Endothelial cell of umbilical vein (primary cell): Measurements from ENCODE around the gene KRT33A. TPM values are rescaled to one million over a fixed set of nuclear protein-coding genes. Genes with fewer than 3 reads are reported as not detected.

Experiments used
- BruUV-seq: library from RNA; stranded (reverse); fragments of 400-500 nt; replicated peaks from 2 replicates; lab custom pipeline; 2021; lab: Mats Ljungman, UMichigan
- CTCF ChIA-PET: fragments of 300-600, 350-600 bp; sonication (Branson Sonifier 250); formaldehyde crosslinking; loops from one replicate; lab custom pipeline; 2021; ENCODE audit warnings: antibody characterized with exemption, inconsistent platforms; lab: Charles Lee
- POLR2A ChIA-PET: fragments of 300-600, 350-600 bp; sonication (Branson Sonifier 250); formaldehyde crosslinking; loops from one replicate; lab custom pipeline; 2021; ENCODE audit warnings: antibody characterized with exemption, inconsistent platforms; lab: Charles Lee
- DNase-seq: peaks from one replicate; pipeline ENCODE4 v3.0.0-alpha.2; 2011; ENCODE audit warnings: low read depth, low spot score
- FAIRE-seq: peaks from 2 replicates; lab custom pipeline; 2011; peaks lifted over from hg19 to GRCh38; lab: Jason Lieb, UNC
- H2AFZ ChIP-seq: 2 replicates; pipeline ENCODE4 v1.6.0; 2012; ENCODE audit warnings: low read depth, low read length, control low read depth, inconsistent platforms
- H3K27ac ChIP-seq: 2 replicates; pipeline ENCODE4 v1.5.1; 2011; ENCODE audit warnings: low read depth, mild to moderate bottlenecking, control low read depth, low read length, moderate library complexity; ENCODE audit not compliant: insufficient read depth
- H3K27me3 ChIP-seq, 2 experiments: 2 replicates each; pipeline versions ENCODE4 v1.6.0 to v1.6.1; 2011; ENCODE audit warnings: low read length in 2 of 2, mixed read lengths in 1 of 2; ENCODE audit not compliant: control insufficient read depth in 2 of 2, insufficient read depth in 2 of 2
- H3K36me3 ChIP-seq, 2 experiments: 2 replicates in 1 of 2; 3 replicates in 1 of 2; pipeline ENCODE4 v1.5.1; 2011; ENCODE audit warnings: low read length in 2 of 2, mild to moderate bottlenecking in 1 of 2, moderate library complexity in 1 of 2; ENCODE audit not compliant: control insufficient read depth in 2 of 2, insufficient read depth in 2 of 2; ENCODE audit errors: extremely low read depth in 1 of 2
- H3K4me1 ChIP-seq: 3 replicates; pipeline ENCODE4 v1.5.1; 2011; ENCODE audit warnings: mild to moderate bottlenecking, low read length; ENCODE audit not compliant: control insufficient read depth, insufficient read depth; ENCODE audit errors: extremely low read depth
- H3K4me2 ChIP-seq: 2 replicates; pipeline ENCODE4 v1.6.1; 2011; ENCODE audit warnings: low read length, control low read depth, mixed read lengths; ENCODE audit not compliant: insufficient read depth
- H3K4me3 ChIP-seq, 3 experiments: fragments of 200-600 bp in 1 of 3; sonication (generic), shearing (Covaris generic) in 1 of 3; replicated peaks in 1 of 3; 2 replicates each; pipeline ENCODE4 v1.5.1; 2011 to 2016; ENCODE audit warnings: control low read depth in 3 of 3, low read length in 3 of 3, mild to moderate bottlenecking in 2 of 3, inconsistent platforms in 1 of 3, low read depth in 1 of 3, moderate library complexity in 1 of 3; ENCODE audit not compliant: insufficient read depth in 1 of 3
- H3K79me2 ChIP-seq: 2 replicates; pipeline ENCODE4 v1.6.0; 2012; ENCODE audit warnings: low read length, inconsistent platforms; ENCODE audit not compliant: control insufficient read depth, insufficient read depth
- H3K9ac ChIP-seq: replicated peaks from 2 replicates; pipeline ENCODE3; 2011; ENCODE audit warnings: low read length, control low read depth; ENCODE audit not compliant: insufficient read depth; ENCODE audit errors: extremely low read depth
- H3K9me1 ChIP-seq: replicated peaks from 3 replicates; pipeline ENCODE4 v1.6.0; 2011; ENCODE audit warnings: mild to moderate bottlenecking, low read length; ENCODE audit not compliant: control insufficient read depth, insufficient read depth; ENCODE audit errors: extremely low read depth
- H3K9me3 ChIP-seq: replicated peaks from 2 replicates; pipeline ENCODE4 v1.5.1; 2012; ENCODE audit warnings: low read length, inconsistent platforms; ENCODE audit not compliant: control insufficient read depth, insufficient read depth
- H4K20me1 ChIP-seq: replicated peaks from 2 replicates; pipeline ENCODE3; 2011; ENCODE audit warnings: mild to moderate bottlenecking, low read length; ENCODE audit not compliant: control insufficient read depth, insufficient read depth; ENCODE audit errors: extremely low read depth
- EZH2 ChIP-seq: IDR thresholded peaks from 2 replicates; pipeline ENCODE4 v1.6.1; 2012; ENCODE audit warnings: borderline replicate concordance, low read depth, mild to moderate bottlenecking, moderate library complexity, low read length, inconsistent platforms; ENCODE audit not compliant: severe bottlenecking
- FOS ChIP-seq: IDR thresholded peaks from 2 replicates; pipeline ENCODE4 v1.6.1; 2011; ENCODE audit warnings: mild to moderate bottlenecking, low read length, moderate library complexity, borderline replicate concordance; ENCODE audit not compliant: insufficient read depth
- GATA2 ChIP-seq: IDR thresholded peaks from 2 replicates; pipeline ENCODE4 v1.7.0; 2011; ENCODE audit warnings: low read depth, mild to moderate bottlenecking, moderate library complexity, mixed read lengths, low read length; ENCODE audit not compliant: insufficient read length, insufficient read depth
- JUN ChIP-seq: IDR thresholded peaks from 2 replicates; pipeline ENCODE4 v1.6.1; 2011; ENCODE audit warnings: borderline replicate concordance, low read depth; ENCODE audit not compliant: insufficient read length, insufficient read depth
- MYC ChIP-seq: IDR thresholded peaks from one replicate; pipeline ENCODE4 v1.6.1; 2011; ENCODE audit warnings: mild to moderate bottlenecking, low read depth, low read length
- POLR2A ChIP-seq: IDR thresholded peaks from 2 replicates; pipeline ENCODE4 v1.6.1; 2012; ENCODE audit warnings: low read depth, mild to moderate bottlenecking, control low read depth, low read length
- POLR2AphosphoS5 ChIP-seq: IDR thresholded peaks from 2 replicates; pipeline ENCODE4 v1.6.1; 2012; ENCODE audit warnings: low read depth, mild to moderate bottlenecking, control low read depth, low read length, moderate library complexity; ENCODE audit not compliant: insufficient read depth
- dilution Hi-C: fragments of 300-500 bp; cut with MboI; formaldehyde crosslinking; loops from one replicate; pipeline ENCODE4 v1.15.0; 2019; ENCODE audit warnings: low sequenced_read_pairs; ENCODE audit not compliant: extremely low pct_ligation_motif_present
- intact Hi-C: fragments of 100-400 bp; cut with micrococcal nuclease; formaldehyde crosslinking; loops from one replicate; pipeline ENCODE4 v1.10.0; 2022
- polyA plus RNA-seq, 4 experiments: library from polyadenylated mRNA; depleted of rRNA in 3 of 4; stranded (reverse) in 3 of 4; unstranded in 1 of 4; fragments of >200 nt; gene quantifications; 2 replicates each; pipeline versions ENCODE4 v1.2.1 to v1.2.3, GENCODE V29; 2011 to 2012; ENCODE audit warnings: missing spikeins in 1 of 4
- total RNA-seq: library from RNA; stranded (reverse); gene quantifications from 2 replicates; pipeline ENCODE4 v1.2.3, GENCODE V29; 2021
- TF ChIP-seq, protein P1 (sequence below): IDR thresholded peaks from 2 replicates; pipeline ENCODE4 v1.6.1; 2011; ENCODE audit not compliant: insufficient read depth, insufficient read length
- TF ChIP-seq, protein P2 (sequence below), 2 donors: IDR thresholded peaks; 1 replicate in 1 of 2; 2 replicates in 1 of 2; pipeline ENCODE4 v1.5.1; 2011; ENCODE audit warnings: low read length in 2 of 2, mild to moderate bottlenecking in 2 of 2, moderate library complexity in 2 of 2, control low read depth in 1 of 2, inconsistent platforms in 1 of 2, low read depth in 1 of 2; ENCODE audit not compliant: insufficient read depth in 1 of 2; ENCODE audit errors: extremely low read depth in 1 of 2

Gene KRT33A
- total and polyA plus RNA-seq, 2 donors (not counting 3 experiments of a cell fraction or from before 2014, with no cell fraction given): not detected

DNA sequence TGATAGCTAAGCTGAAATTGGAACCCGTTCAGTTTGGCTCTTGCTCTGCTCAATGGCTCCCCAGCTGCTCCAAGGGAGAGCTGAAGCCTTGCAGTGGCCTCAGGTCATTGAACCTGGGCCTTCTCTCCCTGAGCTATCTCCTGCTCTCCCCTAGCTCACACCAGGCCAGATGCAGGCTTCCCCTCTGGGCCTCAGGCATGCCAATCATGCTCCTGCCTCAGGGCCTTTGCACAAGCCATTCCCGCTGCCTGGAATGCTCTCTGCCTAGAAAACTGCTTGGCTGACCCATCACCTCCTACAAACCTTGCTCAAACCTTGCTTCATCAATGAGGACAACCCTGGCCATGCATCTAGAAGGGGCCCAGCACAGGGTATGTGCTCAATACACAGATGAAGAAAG lies 18.4 kb downstream of the KRT33A start:
- H3K36me3 ChIP-seq: no peaks in the 10 kb centered on the region
- H3K79me2 ChIP-seq: no peaks in the 10 kb centered on the region
- intact Hi-C loops: no loop called here
- H3K9me3 ChIP-seq: no peaks in the 10 kb centered on the region
- H4K20me1 ChIP-seq: no peaks in the 10 kb centered on the region
- H3K4me3 ChIP-seq: no peak overlapping the region
- H3K9me1 ChIP-seq: no peaks in the 10 kb centered on the region
- H3K4me1 ChIP-seq: no peaks in the 10 kb centered on the region
- TF ChIP-seq, protein P1, sequence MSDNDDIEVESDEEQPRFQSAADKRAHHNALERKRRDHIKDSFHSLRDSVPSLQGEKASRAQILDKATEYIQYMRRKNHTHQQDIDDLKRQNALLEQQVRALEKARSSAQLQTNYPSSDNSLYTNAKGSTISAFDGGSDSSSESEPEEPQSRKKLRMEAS: no peak
- no peak for TF ChIP-seq JUN
- TF ChIP-seq POLR2A: no peak
- H2AFZ ChIP-seq: no peak overlapping the region
- ChIA-PET CTCF (interaction anchor here (1.2 to 1.9 kb wide), 3 partner anchors 14 to 423 kb away, joined by 3 to 8 read pairs (median 3); no protein-coding TSS in a partner anchor), POLR2A (no interaction called here)
- dilution Hi-C loops: no loop called here
- H3K9ac ChIP-seq: no peak overlapping the region
- H3K27me3 ChIP-seq: no peaks in the 10 kb centered on the region
- no peak for DNase-seq
- no peak overlapping the region for H3K27ac ChIP-seq
- no TSS peak for BruUV-seq
- FAIRE-seq: no peak
- H3K4me2 ChIP-seq: no peak overlapping the region

DNA sequence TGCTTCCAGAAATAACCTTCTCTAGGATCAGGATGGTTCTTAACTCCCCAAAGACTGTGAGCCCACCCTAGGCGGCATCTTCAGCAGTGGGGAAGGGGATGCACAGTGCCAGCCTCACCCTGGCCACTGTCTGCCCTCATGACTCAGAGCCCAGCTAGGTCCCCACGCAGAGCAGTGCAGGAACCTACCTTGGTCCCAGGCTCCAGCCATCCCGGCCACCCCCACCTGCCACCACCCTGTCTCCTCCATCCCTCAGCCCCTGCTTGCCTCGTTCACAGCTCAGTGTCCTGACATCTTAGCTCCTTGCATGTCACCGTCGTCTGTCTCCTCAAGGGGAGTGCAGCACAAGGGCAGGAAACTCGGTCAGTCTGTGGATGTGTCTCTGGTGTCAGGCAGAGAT lies 19.0 kb downstream of the KRT33A start:
- Histone ChIP-seq H3K36me3 (no peaks in the 10 kb centered on the region), H3K4me3 (no peak overlapping the region), H3K9ac (no peak overlapping the region), H3K79me2 (no peaks in the 10 kb centered on the region), H3K4me2 (no peak overlapping the region), H3K27ac (no peak overlapping the region), H3K27me3 (no peaks in the 10 kb centered on the region), H3K9me1 (no peaks in the 10 kb centered on the region), H3K9me3 (no peaks in the 10 kb centered on the region), H3K4me1 (no peaks in the 10 kb centered on the region), H2AFZ (no peak overlapping the region), H4K20me1 (no peaks in the 10 kb centered on the region)
- dilution Hi-C loops: no loop called here
- no peak for DNase-seq
- CTCF ChIA-PET: interaction anchor here (1.1 to 3.9 kb wide), 6 partner anchors 9 to 422 kb away, joined by 3 to 16 read pairs (median 6); no protein-coding TSS in a partner anchor
- TF ChIP-seq FOS (no peak), GATA2 (no peak), EZH2 (no peak), JUN (no peak), MYC (no peak), POLR2AphosphoS5 (no peak), POLR2A (no peak)
- TF ChIP-seq, protein P2, sequence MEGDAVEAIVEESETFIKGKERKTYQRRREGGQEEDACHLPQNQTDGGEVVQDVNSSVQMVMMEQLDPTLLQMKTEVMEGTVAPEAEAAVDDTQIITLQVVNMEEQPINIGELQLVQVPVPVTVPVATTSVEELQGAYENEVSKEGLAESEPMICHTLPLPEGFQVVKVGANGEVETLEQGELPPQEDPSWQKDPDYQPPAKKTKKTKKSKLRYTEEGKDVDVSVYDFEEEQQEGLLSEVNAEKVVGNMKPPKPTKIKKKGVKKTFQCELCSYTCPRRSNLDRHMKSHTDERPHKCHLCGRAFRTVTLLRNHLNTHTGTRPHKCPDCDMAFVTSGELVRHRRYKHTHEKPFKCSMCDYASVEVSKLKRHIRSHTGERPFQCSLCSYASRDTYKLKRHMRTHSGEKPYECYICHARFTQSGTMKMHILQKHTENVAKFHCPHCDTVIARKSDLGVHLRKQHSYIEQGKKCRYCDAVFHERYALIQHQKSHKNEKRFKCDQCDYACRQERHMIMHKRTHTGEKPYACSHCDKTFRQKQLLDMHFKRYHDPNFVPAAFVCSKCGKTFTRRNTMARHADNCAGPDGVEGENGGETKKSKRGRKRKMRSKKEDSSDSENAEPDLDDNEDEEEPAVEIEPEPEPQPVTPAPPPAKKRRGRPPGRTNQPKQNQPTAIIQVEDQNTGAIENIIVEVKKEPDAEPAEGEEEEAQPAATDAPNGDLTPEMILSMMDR (IDR thresholded peaks at IDR 0.05; ENCODE audit: extremely low read depth in 1 of 2, insufficient read depth in 1 of 2, low read depth in 1 of 2, low read length in 2 of 2): no peak
- TF ChIP-seq, protein P1: no peak
- FAIRE-seq: no peak
- no TSS peak for BruUV-seq
- intact Hi-C loops: no loop called here
- POLR2A ChIA-PET: no interaction called here
